ENCODE results near the gene AMBRA1.

DNA sequence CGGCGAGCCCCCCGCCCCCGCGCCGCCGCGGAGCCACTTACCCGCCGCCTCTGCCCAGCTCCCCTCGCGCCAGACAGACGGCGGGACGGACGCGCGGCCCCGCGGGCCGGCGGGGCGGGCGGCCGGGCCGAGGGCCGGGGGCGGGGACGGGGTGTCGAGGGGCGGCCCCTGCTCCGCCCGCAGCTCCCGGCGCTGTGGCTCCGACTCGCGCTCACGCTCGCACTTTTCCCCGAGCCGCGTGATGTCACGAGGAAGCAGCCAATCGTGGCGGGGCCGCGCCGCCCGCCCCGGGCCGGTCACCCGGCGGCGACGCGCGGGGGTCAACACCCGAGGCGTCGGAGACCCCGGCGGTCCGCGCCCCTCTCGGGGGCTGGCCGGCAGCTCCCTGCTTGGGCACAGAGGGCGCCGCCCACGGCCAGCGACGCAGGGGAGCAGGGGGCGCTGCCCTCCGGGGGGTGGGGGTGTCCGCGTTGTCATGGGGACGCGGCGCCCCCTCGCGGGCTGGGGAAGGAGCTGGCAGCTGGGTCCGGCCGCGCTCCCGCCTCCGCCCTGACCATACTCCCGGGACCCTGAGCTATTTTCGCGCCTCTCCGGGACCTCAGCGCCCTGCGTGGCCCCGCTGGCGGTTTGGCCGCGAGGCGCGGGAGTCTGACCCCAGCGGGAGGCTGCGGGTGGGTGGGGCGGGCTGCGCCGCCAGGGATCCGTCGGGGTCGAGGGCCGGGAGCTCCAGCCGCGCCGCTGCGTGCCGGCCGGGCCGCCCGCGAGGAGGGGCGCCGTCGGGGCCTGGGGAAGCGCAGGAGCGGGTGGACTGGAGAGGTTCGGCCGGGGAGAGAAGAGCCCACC is 202.0 kb downstream of the AMBRA1 start, which contains the start of gene CHRM4:
- no peak for TF ChIP-seq POLR2A (IDR thresholded peaks at IDR 0.05; ENCODE audit: low read length)
- TF ChIP-seq, protein P1, sequence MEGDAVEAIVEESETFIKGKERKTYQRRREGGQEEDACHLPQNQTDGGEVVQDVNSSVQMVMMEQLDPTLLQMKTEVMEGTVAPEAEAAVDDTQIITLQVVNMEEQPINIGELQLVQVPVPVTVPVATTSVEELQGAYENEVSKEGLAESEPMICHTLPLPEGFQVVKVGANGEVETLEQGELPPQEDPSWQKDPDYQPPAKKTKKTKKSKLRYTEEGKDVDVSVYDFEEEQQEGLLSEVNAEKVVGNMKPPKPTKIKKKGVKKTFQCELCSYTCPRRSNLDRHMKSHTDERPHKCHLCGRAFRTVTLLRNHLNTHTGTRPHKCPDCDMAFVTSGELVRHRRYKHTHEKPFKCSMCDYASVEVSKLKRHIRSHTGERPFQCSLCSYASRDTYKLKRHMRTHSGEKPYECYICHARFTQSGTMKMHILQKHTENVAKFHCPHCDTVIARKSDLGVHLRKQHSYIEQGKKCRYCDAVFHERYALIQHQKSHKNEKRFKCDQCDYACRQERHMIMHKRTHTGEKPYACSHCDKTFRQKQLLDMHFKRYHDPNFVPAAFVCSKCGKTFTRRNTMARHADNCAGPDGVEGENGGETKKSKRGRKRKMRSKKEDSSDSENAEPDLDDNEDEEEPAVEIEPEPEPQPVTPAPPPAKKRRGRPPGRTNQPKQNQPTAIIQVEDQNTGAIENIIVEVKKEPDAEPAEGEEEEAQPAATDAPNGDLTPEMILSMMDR (IDR thresholded peaks at IDR 0.05): peak; percentile 74
- TF ChIP-seq CHD4 (IDR thresholded peaks at IDR 0.05; ENCODE audit: borderline replicate concordance): no peak
- TF ChIP-seq ZNF302 (CRISPR knock-in tag; IDR thresholded peaks at IDR 0.05): no peak
- TF ChIP-seq JUNB (IDR thresholded peaks at IDR 0.05): no peak
- no peak for TF ChIP-seq RNF2 (IDR thresholded peaks at IDR 0.05; ENCODE audit: borderline replicate concordance, low read depth)
- TF ChIP-seq, protein P2, sequence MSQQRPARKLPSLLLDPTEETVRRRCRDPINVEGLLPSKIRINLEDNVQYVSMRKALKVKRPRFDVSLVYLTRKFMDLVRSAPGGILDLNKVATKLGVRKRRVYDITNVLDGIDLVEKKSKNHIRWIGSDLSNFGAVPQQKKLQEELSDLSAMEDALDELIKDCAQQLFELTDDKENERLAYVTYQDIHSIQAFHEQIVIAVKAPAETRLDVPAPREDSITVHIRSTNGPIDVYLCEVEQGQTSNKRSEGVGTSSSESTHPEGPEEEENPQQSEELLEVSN (IDR thresholded peaks at IDR 0.05; ENCODE audit: borderline replicate concordance, low read depth): peak; percentile 2; the same call in 1 of the 2 replicates
- TF ChIP-seq, protein P3, sequence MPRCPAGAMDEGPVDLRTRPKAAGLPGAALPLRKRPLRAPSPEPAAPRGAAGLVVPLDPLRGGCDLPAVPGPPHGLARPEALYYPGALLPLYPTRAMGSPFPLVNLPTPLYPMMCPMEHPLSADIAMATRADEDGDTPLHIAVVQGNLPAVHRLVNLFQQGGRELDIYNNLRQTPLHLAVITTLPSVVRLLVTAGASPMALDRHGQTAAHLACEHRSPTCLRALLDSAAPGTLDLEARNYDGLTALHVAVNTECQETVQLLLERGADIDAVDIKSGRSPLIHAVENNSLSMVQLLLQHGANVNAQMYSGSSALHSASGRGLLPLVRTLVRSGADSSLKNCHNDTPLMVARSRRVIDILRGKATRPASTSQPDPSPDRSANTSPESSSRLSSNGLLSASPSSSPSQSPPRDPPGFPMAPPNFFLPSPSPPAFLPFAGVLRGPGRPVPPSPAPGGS (IDR thresholded peaks at IDR 0.05): no peak
- TF ChIP-seq KDM1A (IDR thresholded peaks at IDR 0.05; ENCODE audit: low read depth): no peak
- TF ChIP-seq TFCP2L1 (CRISPR knock-in tag; IDR thresholded peaks at IDR 0.05): no peak
- TF ChIP-seq NR3C1 (IDR thresholded peaks at IDR 0.05): no peak
- no peak for TF ChIP-seq EP300 (IDR thresholded peaks at IDR 0.05)

All from A549 (cell line).